Astrocyte of the cerebellum (primary cell): ENCODE measurements around the gene JUN.

Experiments used
- DNase-seq: peaks from one replicate; pipeline ENCODE4 v3.0.0-alpha.2; 2011; ENCODE audit warnings: low read depth
- H3K4me3 ChIP-seq: 2 replicates; pipeline ENCODE4 v1.5.1; 2011; ENCODE audit warnings: mild to moderate bottlenecking, low read depth, low read length, moderate library complexity
- in situ Hi-C: cut with HindIII; loops from 2 replicates; pipeline ENCODE4 v1.10.0; 2017; ENCODE audit warnings: low sequenced_read_pairs
- TF ChIP-seq, protein P1 (sequence below): IDR thresholded peaks from 2 replicates; pipeline ENCODE4 v1.5.1; 2012; ENCODE audit warnings: low read length, low read depth, moderate library complexity, mild to moderate bottlenecking; ENCODE audit errors: missing control alignments

Gene JUN

GRCh38 chr1:58786184-58786926 lies 2.5 kb upstream of the JUN start:
- no peak for DNase-seq
- H3K4me3 ChIP-seq = no peak overlapping the region
- in situ Hi-C loops = loop anchor here (5.0 to 10.0 kb wide), 3 partner anchors 61 to 368 kb away; no protein-coding TSS in a partner anchor
- TF ChIP-seq, protein P1, sequence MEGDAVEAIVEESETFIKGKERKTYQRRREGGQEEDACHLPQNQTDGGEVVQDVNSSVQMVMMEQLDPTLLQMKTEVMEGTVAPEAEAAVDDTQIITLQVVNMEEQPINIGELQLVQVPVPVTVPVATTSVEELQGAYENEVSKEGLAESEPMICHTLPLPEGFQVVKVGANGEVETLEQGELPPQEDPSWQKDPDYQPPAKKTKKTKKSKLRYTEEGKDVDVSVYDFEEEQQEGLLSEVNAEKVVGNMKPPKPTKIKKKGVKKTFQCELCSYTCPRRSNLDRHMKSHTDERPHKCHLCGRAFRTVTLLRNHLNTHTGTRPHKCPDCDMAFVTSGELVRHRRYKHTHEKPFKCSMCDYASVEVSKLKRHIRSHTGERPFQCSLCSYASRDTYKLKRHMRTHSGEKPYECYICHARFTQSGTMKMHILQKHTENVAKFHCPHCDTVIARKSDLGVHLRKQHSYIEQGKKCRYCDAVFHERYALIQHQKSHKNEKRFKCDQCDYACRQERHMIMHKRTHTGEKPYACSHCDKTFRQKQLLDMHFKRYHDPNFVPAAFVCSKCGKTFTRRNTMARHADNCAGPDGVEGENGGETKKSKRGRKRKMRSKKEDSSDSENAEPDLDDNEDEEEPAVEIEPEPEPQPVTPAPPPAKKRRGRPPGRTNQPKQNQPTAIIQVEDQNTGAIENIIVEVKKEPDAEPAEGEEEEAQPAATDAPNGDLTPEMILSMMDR = no peak

- DNase-seq = no peak
- H3K4me3 ChIP-seq = peak overlapping the region; percentile 92
- TF ChIP-seq, protein P1 = no peak
- in situ Hi-C loops = loop anchor here (5.0 to 10.0 kb wide), 3 partner anchors 62 to 369 kb away; no protein-coding TSS in a partner anchor
Measured at GRCh38 chr1:58785442-58786058, 1.7 kb upstream of the JUN start.

GRCh38 chr1:58784758-58785441 lies 1.1 kb upstream of the JUN start:
- in situ Hi-C loops = loop anchor here (5.0 to 10.0 kb wide), 3 partner anchors 62 to 370 kb away; no protein-coding TSS in a partner anchor
- TF ChIP-seq, protein P1 = peak; percentile 81
- peak; percentile 89 for DNase-seq
- peak overlapping the region; percentile 92 for H3K4me3 ChIP-seq

DNA sequence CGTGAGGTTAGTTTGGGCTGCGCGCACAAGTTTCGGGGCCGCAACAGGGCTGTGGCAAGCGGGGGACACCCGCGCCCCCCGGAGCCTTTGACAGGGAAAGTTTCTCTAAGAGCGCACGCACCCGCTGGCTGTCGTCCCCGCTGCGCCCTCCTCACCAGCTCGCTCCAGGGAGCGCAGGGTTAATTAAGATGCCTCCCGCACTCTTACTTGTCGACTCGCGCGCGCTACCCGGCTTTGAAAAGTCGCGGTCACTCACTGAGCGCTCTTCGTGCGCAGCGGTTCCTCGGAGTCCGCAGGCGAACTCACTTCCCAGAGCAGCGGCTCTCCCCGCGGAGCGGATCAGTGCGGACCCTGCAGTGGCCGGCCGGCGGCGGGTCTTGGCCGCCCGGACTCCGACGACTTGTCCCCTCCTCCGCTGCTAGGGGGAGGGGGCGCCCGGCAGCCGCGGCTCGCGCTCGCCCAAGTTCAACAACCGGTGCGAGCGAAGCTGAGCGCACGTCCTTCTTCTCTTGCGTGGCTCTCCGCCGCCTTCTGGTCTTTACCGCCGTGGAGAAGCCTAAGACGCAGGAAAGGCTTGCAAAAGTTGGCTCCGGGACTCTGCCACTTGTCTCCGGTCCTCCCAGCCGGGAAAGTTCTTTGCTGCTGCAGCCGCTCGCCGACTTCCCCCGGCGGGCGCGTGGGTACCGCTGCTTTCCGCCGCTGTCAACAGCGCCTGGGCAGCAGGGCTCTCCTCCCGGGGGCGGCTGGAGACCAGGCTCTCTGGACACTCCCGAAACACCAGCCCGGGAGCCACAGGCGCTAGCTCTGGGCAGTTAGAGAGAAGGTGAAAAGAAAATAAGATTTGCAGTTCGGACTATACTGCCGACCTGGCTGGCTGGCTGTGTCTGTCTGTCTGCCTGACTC lies 506 bp downstream of the JUN start:
- DNase-seq = no peak
- in situ Hi-C loops = loop anchor here (10.0 kb wide), 1 partner anchor 371 kb away; no protein-coding TSS in a partner anchor
- H3K4me3 ChIP-seq = peak overlapping the region; percentile 92
- TF ChIP-seq, protein P1 = no peak

DNA sequence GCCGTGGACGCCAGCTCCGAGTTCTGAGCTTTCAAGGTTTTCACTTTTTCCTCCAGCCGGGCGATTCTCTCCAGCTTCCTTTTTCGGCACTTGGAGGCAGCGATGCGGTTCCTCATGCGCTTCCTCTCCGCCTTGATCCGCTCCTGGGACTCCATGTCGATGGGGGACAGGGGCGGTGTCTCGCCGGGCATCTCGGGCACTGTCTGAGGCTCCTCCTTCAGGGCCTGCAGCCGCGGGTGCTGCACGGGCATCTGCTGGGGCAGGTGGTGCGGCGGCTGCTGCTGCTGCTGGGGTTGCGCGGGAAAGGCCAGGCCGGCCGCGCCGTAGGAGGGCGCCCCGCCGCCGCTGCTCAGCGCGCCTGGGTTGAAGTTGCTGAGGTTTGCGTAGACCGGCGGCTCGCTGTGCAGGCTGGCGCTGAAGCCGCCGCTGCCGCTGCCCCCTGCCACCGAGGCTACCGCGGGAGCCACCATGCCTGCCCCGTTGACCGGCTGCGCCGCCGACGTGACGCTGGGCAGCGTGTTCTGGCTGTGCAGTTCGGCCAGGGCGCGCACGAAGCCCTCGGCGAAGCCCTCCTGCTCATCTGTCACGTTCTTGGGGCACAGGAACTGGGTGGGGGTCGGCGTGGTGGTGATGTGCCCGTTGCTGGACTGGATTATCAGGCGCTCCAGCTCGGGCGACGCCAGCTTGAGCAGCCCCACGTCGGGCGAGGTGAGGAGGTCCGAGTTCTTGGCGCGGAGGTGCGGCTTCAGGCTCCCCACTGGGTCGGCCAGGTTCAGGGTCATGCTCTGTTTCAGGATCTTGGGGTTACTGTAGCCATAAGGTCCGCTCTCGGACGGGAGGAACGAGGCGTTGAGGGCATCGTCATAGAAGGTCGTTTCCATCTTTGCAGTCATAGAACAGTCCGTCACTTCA lies 1.4 kb downstream of the JUN start:
- in situ Hi-C loops = loop anchor here (10.0 kb wide), 1 partner anchor 372 kb away; no protein-coding TSS in a partner anchor
- no peak for DNase-seq
- TF ChIP-seq, protein P1 = no peak
- peak overlapping the region; percentile 92 for H3K4me3 ChIP-seq
